ENCODE data around the gene ADAMTS18.
"Not testable (repeated sequence)": the region's sequence is repeated elsewhere in the genome, so short reads cannot be mapped to it uniquely, and the experiment has no call there.

The ADAMTS18 gene

GRCh38 chr16:77324729-77325128, 110.1 kb downstream of the ADAMTS18 start:
- no peak for DNase-seq

- no peak for DNase-seq
Observed at GRCh38 chr16:77323695-77324094, 111.1 kb downstream of the ADAMTS18 start.

- DNase-seq, result peak; percentile 30
Observed at GRCh38 chr16:77322757-77323156, 112.1 kb downstream of the ADAMTS18 start.

- DNase-seq, result no peak
Observed at GRCh38 chr16:77317059-77317458, 117.8 kb downstream of the ADAMTS18 start.

GRCh38 chr16:77310877-77311276, 124.0 kb downstream of the ADAMTS18 start:
- DNase-seq, result no peak

- no peak for DNase-seq
Observed at GRCh38 chr16:77308163-77308561, 126.7 kb downstream of the ADAMTS18 start.

GRCh38 chr16:77307426-77308162, 127.2 kb downstream of the ADAMTS18 start:
- DNase-seq, result no peak

GRCh38 chr16:77306075-77306474, 128.8 kb downstream of the ADAMTS18 start:
- DNase-seq, result no peak

GRCh38 chr16:77304877-77305276, 130.0 kb downstream of the ADAMTS18 start:
- DNase-seq, result no peak

GRCh38 chr16:77304134-77304533, 130.7 kb downstream of the ADAMTS18 start:
- no peak for DNase-seq

GRCh38 chr16:77302674-77303073, 132.2 kb downstream of the ADAMTS18 start:
- no peak for DNase-seq

- DNase-seq, result no peak
Observed at GRCh38 chr16:77302249-77302648, 132.6 kb downstream of the ADAMTS18 start.

- no peak for DNase-seq
Observed at GRCh38 chr16:77300256-77300655, 134.6 kb downstream of the ADAMTS18 start.

- DNase-seq, result no peak
Observed at GRCh38 chr16:77299395-77299794, 135.4 kb downstream of the ADAMTS18 start.

- no peak for DNase-seq
Observed at GRCh38 chr16:77298418-77299360, 136.1 kb downstream of the ADAMTS18 start.

GRCh38 chr16:77297996-77298395, 136.8 kb downstream of the ADAMTS18 start:
- DNase-seq, result no peak

GRCh38 chr16:77295896-77296295, 138.9 kb downstream of the ADAMTS18 start:
- no peak for DNase-seq

- peak; percentile 40 for DNase-seq
Observed at GRCh38 chr16:77290451-77291115, 144.3 kb downstream of the ADAMTS18 start.

- DNase-seq, result no peak
Observed at GRCh38 chr16:77289331-77289809, 145.5 kb downstream of the ADAMTS18 start.

- no peak for DNase-seq
Observed at GRCh38 chr16:77288222-77288621, 146.6 kb downstream of the ADAMTS18 start.

- DNase-seq, result no peak
Observed at GRCh38 chr16:77285676-77286075, 149.2 kb downstream of the ADAMTS18 start.

GRCh38 chr16:77282345-77282744, 152.5 kb downstream of the ADAMTS18 start:
- no peak for DNase-seq

- not testable (repeated sequence) for DNase-seq
Observed at GRCh38 chr16:77279316-77279715, 155.5 kb downstream of the ADAMTS18 start.

Measured in COR-L47 (cell line).